ENCODE results near the gene NAA10. TPM values are rescaled to one million over a fixed set of nuclear protein-coding genes. Genes with fewer than 3 reads are reported as not detected.

The NAA10 gene
- total RNA-seq, 1 experiment from 2014 or later = 246 TPM

DNA sequence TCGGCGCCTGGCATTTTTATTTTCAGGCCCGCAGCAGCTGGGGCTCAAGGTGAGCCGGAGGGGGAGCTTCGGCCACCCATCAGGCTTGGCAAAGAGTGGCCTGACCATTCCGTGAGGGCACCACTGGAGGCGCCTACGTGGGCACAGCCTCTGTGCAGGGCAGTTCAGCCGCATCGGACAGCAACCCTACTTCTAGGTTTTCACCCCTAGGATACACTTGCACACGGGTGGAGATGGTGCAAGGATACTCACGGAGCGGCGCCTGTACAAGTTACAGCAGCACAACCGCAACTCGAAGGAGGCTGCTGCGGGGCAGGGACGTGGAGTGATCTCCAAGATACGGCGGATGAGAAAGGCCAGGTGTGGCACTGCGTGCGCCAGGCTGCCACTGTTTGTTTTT is 25.9 kb upstream of the NAA10 start:
- H3K4me1 ChIP-seq (ENCODE audit: control insufficient read depth, insufficient read depth, low read length) = no peaks in the 10 kb centered on the region
- intact Hi-C loops (cut with micrococcal nuclease; ENCODE audit: unreplicated experiment) = no loop called here
- BruUV-seq (replicated peaks) = no TSS peak
- TF ChIP-seq SIN3A (IDR thresholded peaks at IDR 0.05; ENCODE audit: borderline replicate concordance, insufficient read depth, low read depth, low read length) = no peak
- TF ChIP-seq POLR2AphosphoS5 (IDR thresholded peaks at IDR 0.05; ENCODE audit: low read depth, low read length) = no peak
- TF ChIP-seq, protein P1, sequence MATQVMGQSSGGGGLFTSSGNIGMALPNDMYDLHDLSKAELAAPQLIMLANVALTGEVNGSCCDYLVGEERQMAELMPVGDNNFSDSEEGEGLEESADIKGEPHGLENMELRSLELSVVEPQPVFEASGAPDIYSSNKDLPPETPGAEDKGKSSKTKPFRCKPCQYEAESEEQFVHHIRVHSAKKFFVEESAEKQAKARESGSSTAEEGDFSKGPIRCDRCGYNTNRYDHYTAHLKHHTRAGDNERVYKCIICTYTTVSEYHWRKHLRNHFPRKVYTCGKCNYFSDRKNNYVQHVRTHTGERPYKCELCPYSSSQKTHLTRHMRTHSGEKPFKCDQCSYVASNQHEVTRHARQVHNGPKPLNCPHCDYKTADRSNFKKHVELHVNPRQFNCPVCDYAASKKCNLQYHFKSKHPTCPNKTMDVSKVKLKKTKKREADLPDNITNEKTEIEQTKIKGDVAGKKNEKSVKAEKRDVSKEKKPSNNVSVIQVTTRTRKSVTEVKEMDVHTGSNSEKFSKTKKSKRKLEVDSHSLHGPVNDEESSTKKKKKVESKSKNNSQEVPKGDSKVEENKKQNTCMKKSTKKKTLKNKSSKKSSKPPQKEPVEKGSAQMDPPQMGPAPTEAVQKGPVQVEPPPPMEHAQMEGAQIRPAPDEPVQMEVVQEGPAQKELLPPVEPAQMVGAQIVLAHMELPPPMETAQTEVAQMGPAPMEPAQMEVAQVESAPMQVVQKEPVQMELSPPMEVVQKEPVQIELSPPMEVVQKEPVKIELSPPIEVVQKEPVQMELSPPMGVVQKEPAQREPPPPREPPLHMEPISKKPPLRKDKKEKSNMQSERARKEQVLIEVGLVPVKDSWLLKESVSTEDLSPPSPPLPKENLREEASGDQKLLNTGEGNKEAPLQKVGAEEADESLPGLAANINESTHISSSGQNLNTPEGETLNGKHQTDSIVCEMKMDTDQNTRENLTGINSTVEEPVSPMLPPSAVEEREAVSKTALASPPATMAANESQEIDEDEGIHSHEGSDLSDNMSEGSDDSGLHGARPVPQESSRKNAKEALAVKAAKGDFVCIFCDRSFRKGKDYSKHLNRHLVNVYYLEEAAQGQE (IDR thresholded peaks at IDR 0.05; ENCODE audit: insufficient read depth in 1 of 2, low read depth in 2 of 2, low read length in 1 of 2) = no peak
- TF ChIP-seq, protein P2, sequence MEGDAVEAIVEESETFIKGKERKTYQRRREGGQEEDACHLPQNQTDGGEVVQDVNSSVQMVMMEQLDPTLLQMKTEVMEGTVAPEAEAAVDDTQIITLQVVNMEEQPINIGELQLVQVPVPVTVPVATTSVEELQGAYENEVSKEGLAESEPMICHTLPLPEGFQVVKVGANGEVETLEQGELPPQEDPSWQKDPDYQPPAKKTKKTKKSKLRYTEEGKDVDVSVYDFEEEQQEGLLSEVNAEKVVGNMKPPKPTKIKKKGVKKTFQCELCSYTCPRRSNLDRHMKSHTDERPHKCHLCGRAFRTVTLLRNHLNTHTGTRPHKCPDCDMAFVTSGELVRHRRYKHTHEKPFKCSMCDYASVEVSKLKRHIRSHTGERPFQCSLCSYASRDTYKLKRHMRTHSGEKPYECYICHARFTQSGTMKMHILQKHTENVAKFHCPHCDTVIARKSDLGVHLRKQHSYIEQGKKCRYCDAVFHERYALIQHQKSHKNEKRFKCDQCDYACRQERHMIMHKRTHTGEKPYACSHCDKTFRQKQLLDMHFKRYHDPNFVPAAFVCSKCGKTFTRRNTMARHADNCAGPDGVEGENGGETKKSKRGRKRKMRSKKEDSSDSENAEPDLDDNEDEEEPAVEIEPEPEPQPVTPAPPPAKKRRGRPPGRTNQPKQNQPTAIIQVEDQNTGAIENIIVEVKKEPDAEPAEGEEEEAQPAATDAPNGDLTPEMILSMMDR (IDR thresholded peaks at IDR 0.05) = no peak
- TF ChIP-seq TCF7L2 (IDR thresholded peaks at IDR 0.05; ENCODE audit: low read depth, low read length) = no peak
- no peak overlapping the region for H3K4me3 ChIP-seq (ENCODE audit: low read depth in 2 of 2, low read length in 2 of 2)
- H3K27ac ChIP-seq (ENCODE audit: low read length) = no peak overlapping the region
- CTCF ChIA-PET = no interaction called here
- POLR2A ChIA-PET = no interaction called here
- no peak for DNase-seq (ENCODE audit: low read depth, low spot score)
- no peaks in the 10 kb centered on the region for H3K9me3 ChIP-seq (ENCODE audit: control insufficient read depth, insufficient read depth, low read depth, low read length)
- H3K36me3 ChIP-seq (ENCODE audit: control insufficient read depth, insufficient read depth, low read length) = peaks cover 10% of the 10 kb centered on the region
- no peak for ATAC-seq
- H3K27me3 ChIP-seq (ENCODE audit: control insufficient read depth, insufficient read depth, low read length) = no peaks in the 10 kb centered on the region
- in situ Hi-C loops (cut with HindIII; ENCODE audit: low pct_unique_long_range_greater_than_20kb, low sequenced_read_pairs) = no loop called here

DNA sequence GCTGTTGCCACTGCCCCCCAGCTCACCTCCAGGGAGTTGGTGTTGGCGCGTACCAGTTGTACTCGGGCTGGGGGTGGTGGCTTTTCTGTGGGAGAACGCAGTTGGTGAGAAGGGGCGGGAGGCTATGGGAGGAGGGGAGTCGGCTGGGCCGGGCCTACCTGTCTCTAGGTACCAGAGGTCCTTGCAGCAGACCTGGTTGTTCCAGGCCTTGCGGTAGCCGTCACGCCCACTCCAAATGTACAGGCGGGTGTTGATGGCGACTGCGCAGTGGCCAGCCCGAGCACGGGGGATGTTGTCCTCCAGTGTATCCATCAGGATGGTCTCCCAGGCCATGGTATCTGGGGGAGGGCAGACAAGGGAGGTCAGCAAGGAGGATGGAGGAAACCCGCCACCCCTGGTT is 25.2 kb upstream of the NAA10 start:
- no peaks in the 10 kb centered on the region for H3K9me3 ChIP-seq (ENCODE audit: control insufficient read depth, insufficient read depth, low read depth, low read length)
- in situ Hi-C loops (cut with HindIII; ENCODE audit: low pct_unique_long_range_greater_than_20kb, low sequenced_read_pairs) (no loop called here), intact Hi-C loops (cut with micrococcal nuclease; ENCODE audit: unreplicated experiment) (no loop called here)
- H3K4me3 ChIP-seq (ENCODE audit: low read depth in 2 of 2, low read length in 2 of 2) = no peak overlapping the region
- H3K27ac ChIP-seq (ENCODE audit: low read length) = no peak overlapping the region
- TF ChIP-seq POLR2AphosphoS5 (IDR thresholded peaks at IDR 0.05; ENCODE audit: low read depth, low read length) (no peak), SIN3A (IDR thresholded peaks at IDR 0.05; ENCODE audit: borderline replicate concordance, insufficient read depth, low read depth, low read length) (no peak), TCF7L2 (IDR thresholded peaks at IDR 0.05; ENCODE audit: low read depth, low read length) (no peak)
- TF ChIP-seq, protein P2 (IDR thresholded peaks at IDR 0.05) = no peak
- TF ChIP-seq, protein P1 (IDR thresholded peaks at IDR 0.05; ENCODE audit: insufficient read depth in 1 of 2, low read depth in 2 of 2, low read length in 1 of 2) = no peak
- no peaks in the 10 kb centered on the region for H3K27me3 ChIP-seq (ENCODE audit: control insufficient read depth, insufficient read depth, low read length)
- CTCF ChIA-PET = no interaction called here
- BruUV-seq (replicated peaks) = no TSS peak
- ATAC-seq (no peak), DNase-seq (ENCODE audit: low read depth, low spot score) (no peak)
- H3K4me1 ChIP-seq (ENCODE audit: control insufficient read depth, insufficient read depth, low read length) = no peaks in the 10 kb centered on the region
- H3K36me3 ChIP-seq (ENCODE audit: control insufficient read depth, insufficient read depth, low read length) = peaks cover 10% of the 10 kb centered on the region
- POLR2A ChIA-PET = no interaction called here

Measured in Panc1 (cell line).